ENCODE data around the gene SAMM50.
A peak's percentile ranks its signal among the peaks of the same experiment; 100 is the strongest.

Gene SAMM50

DNA sequence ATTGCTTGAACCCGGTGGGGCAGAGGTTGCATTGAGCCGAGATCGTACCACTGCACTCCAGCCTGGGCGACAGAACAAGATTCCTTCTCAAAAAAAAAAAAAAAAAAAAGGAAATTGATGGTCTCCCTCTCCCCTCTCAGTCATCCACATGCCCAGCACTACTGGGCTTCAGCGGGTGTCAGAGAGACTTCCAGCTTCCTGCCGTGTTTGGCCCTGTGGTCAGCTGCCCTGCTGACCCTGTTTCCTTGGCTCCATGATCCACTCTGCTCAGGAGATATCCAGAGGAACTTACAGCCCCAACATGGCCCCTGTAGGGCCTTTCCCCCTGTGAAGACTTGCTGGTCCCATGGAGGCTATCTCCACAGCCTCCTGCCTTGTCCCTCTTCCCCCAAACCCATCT is 37.7 kb upstream of the SAMM50 start:
- Histone ChIP-seq H3K27me3 (replicated peaks; ENCODE audit: control insufficient read depth, insufficient read depth, low read length) (no peaks in the 10 kb centered on the region; the same call in none of the 2 replicates), H3K4me3 (replicated peaks; ENCODE audit: low read depth, low read length) (no peak overlapping the region), H3K36me3 (ENCODE audit: control insufficient read depth, insufficient read depth, low read length) (no peaks in the 10 kb centered on the region)
- DNase-seq (ENCODE audit: extremely low read depth, insufficient read length): no peak
- TF ChIP-seq, protein P1, sequence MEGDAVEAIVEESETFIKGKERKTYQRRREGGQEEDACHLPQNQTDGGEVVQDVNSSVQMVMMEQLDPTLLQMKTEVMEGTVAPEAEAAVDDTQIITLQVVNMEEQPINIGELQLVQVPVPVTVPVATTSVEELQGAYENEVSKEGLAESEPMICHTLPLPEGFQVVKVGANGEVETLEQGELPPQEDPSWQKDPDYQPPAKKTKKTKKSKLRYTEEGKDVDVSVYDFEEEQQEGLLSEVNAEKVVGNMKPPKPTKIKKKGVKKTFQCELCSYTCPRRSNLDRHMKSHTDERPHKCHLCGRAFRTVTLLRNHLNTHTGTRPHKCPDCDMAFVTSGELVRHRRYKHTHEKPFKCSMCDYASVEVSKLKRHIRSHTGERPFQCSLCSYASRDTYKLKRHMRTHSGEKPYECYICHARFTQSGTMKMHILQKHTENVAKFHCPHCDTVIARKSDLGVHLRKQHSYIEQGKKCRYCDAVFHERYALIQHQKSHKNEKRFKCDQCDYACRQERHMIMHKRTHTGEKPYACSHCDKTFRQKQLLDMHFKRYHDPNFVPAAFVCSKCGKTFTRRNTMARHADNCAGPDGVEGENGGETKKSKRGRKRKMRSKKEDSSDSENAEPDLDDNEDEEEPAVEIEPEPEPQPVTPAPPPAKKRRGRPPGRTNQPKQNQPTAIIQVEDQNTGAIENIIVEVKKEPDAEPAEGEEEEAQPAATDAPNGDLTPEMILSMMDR (IDR thresholded peaks at IDR 0.05; ENCODE audit: insufficient read depth, low read length, poor library complexity, severe bottlenecking): no peak

- no peaks in the 10 kb centered on the region; the same call in none of the 2 replicates for H3K27me3 ChIP-seq (replicated peaks; ENCODE audit: control insufficient read depth, insufficient read depth, low read length)
- no peak for DNase-seq (ENCODE audit: extremely low read depth, insufficient read length)
- TF ChIP-seq, protein P1 (IDR thresholded peaks at IDR 0.05; ENCODE audit: insufficient read depth, low read length, poor library complexity, severe bottlenecking): no peak
- H3K4me3 ChIP-seq (replicated peaks; ENCODE audit: low read depth, low read length): no peak overlapping the region
- H3K36me3 ChIP-seq (ENCODE audit: control insufficient read depth, insufficient read depth, low read length): no peaks in the 10 kb centered on the region
Measured at GRCh38 chr22:43919106-43919973, 35.9 kb upstream of the SAMM50 start.

DNA sequence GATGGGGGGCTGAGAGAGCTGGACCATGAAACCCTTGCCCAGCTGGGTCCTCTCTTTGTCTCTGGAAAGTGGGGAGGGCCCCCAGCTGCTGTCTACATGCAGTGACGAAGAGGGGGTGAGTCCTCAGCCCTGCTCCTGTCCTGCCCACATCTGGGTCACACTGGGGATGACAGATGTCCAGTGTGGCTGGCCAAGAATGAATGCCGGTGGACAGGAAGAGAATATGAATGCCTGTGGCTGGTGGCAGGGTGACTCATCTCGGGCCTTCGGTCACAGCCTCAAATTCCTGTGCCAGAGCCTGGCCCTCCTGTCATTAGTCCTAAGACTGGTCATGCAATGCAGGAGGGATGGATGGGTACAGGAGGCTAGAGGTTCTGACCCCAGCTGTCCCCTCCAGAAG is 33.9 kb upstream of the SAMM50 start:
- TF ChIP-seq, protein P1 (IDR thresholded peaks at IDR 0.05; ENCODE audit: insufficient read depth, low read length, poor library complexity, severe bottlenecking): no peak
- Histone ChIP-seq H3K4me3 (replicated peaks; ENCODE audit: low read depth, low read length) (no peak overlapping the region), H3K36me3 (ENCODE audit: control insufficient read depth, insufficient read depth, low read length) (no peaks in the 10 kb centered on the region), H3K27me3 (replicated peaks; ENCODE audit: control insufficient read depth, insufficient read depth, low read length) (no peaks in the 10 kb centered on the region; the same call in none of the 2 replicates)
- DNase-seq (ENCODE audit: extremely low read depth, insufficient read length): no peak

DNA sequence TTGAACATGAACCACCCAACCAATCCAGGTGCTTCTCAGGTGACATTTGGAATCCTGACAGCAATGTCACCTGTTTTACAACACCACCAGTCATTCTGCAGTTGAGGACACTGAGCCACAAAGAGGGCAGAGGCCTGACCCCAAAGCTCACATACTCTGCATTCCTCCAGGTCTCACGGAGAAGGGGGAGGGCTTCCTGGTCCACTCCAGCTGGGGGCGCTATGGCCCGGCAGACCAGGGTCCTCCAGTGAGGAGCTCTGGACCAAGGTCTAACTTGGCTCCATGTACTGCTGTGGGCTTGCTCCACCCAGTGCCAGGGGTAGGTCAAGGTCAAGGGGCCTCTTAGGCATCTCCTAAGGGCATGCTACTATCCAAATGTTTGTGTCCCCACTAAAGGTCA is 33.1 kb upstream of the SAMM50 start:
- no peak for DNase-seq (ENCODE audit: extremely low read depth, insufficient read length)
- no peak overlapping the region for H3K4me3 ChIP-seq (replicated peaks; ENCODE audit: low read depth, low read length)

DNA sequence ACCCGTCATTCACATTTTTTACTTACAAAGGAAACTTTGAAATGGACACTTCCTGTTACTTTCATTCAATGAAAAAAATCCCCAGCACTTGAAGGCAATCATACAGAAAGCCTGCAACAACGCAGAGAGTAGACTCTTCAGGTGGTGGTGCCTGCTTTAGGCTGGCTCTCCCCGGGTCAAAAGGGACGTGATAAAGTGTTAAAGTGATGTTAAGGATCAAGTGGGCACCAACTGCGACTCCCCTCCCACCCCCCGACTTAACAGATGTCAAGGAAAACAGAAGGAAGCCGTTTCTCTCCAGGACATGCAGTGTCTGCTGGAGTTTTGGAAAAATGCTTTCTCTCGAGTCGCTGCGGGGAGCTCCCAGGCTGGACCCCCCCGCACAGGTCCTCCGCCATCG is 32.1 kb upstream of the SAMM50 start:
- TF ChIP-seq, protein P1 (IDR thresholded peaks at IDR 0.05; ENCODE audit: insufficient read depth, low read length, poor library complexity, severe bottlenecking): no peak
- no peak for DNase-seq (ENCODE audit: extremely low read depth, insufficient read length)
- H3K27me3 ChIP-seq (replicated peaks; ENCODE audit: control insufficient read depth, insufficient read depth, low read length): no peaks in the 10 kb centered on the region; the same call in 1 of the 2 replicates
- H3K4me3 ChIP-seq (replicated peaks; ENCODE audit: low read depth, low read length): peak overlapping the region; percentile 46
- H3K36me3 ChIP-seq (ENCODE audit: control insufficient read depth, insufficient read depth, low read length): no peaks in the 10 kb centered on the region

More for the DNA sequence above, 33.1 kb upstream of the SAMM50 start:
- H3K27me3 ChIP-seq (replicated peaks; ENCODE audit: control insufficient read depth, insufficient read depth, low read length): no peaks in the 10 kb centered on the region; the same call in none of the 2 replicates
- no peaks in the 10 kb centered on the region for H3K36me3 ChIP-seq (ENCODE audit: control insufficient read depth, insufficient read depth, low read length)
- TF ChIP-seq, protein P1 (IDR thresholded peaks at IDR 0.05; ENCODE audit: insufficient read depth, low read length, poor library complexity, severe bottlenecking): no peak

Data from GM06990 (cell line).